Measurements from ENCODE around the gene VDAC2.

Gene VDAC2

DNA sequence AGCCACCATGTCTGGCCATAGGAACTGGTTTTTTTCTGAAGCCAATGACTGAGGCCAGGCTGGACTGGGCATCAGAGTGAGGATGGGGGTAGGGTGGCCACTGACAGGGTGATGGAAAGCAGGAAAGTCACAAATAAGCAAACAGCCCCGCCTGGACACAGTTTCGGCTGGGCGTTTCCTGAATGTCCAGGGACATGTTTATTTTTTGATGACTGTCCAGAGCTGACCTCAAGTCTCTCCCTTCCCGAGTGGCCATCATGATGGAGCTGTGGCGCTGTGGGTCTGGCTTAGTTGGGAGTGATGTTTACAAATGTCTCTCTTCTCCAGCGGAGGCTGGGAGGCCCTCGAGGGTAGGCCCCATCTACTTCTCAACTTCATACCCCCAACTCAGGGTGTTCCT lies 62.3 kb downstream of the VDAC2 start:
- Histone ChIP-seq H3K4me3 (ENCODE audit: low read depth, low read length) (no peak overlapping the region), H3K36me3 (no peaks in the 10 kb centered on the region), H3K9me3 (no peaks in the 10 kb centered on the region), H3K4me1 (no peaks in the 10 kb centered on the region), H3K27me3 (no peaks in the 10 kb centered on the region)
- TF ChIP-seq, protein P1, sequence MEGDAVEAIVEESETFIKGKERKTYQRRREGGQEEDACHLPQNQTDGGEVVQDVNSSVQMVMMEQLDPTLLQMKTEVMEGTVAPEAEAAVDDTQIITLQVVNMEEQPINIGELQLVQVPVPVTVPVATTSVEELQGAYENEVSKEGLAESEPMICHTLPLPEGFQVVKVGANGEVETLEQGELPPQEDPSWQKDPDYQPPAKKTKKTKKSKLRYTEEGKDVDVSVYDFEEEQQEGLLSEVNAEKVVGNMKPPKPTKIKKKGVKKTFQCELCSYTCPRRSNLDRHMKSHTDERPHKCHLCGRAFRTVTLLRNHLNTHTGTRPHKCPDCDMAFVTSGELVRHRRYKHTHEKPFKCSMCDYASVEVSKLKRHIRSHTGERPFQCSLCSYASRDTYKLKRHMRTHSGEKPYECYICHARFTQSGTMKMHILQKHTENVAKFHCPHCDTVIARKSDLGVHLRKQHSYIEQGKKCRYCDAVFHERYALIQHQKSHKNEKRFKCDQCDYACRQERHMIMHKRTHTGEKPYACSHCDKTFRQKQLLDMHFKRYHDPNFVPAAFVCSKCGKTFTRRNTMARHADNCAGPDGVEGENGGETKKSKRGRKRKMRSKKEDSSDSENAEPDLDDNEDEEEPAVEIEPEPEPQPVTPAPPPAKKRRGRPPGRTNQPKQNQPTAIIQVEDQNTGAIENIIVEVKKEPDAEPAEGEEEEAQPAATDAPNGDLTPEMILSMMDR (IDR thresholded peaks at IDR 0.05; ENCODE audit: low read depth, low read length) = no peak
- no peak for DNase-seq

DNA sequence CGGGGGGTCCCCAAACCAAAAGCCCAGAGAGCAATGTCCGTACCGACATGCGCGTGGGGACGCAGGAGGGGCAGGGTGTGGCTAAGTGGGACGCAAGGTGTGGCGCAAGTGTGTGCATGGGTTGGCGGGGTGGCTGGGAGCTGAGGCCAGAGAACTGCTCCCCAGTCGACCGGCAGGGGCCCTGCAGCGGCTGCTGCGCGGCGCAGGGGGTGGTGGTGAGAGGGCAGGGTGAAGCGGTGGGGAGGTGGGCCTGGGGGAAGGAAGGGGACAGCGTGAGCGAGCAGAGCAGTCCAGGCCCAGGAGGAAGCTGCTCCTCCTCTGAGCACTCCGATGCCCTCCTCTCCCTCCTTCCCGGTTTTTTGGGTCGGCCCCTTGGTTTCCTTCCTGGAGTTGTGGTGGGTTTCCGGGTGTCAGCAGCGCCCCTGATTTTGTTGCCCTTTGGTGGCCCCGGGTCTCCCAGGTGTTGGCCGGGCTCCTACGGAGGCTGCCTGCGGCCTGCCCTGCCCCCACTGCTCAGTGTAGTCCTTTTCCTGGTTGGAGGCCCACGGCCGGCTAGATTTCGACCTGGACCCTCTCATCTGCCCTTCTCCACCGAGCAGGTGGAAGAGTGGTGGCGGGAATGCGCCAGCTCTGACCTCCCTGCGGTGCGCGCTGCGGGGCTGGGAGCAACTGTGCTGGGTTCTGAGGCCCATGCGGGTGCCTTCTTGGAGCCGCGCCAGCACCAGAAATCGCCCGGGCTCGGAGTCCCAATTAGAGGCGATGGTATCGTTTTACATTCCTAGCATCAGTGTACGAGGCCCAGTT lies 65.7 kb downstream of the VDAC2 start:
- Histone ChIP-seq H3K9me3 (no peaks in the 10 kb centered on the region; the same call in 1 of the 2 replicates), H3K4me1 (no peaks in the 10 kb centered on the region), H3K4me3 (ENCODE audit: low read depth, low read length) (no peak overlapping the region), H3K27me3 (no peaks in the 10 kb centered on the region), H3K36me3 (no peaks in the 10 kb centered on the region)
- no peak for DNase-seq
- TF ChIP-seq, protein P1 (IDR thresholded peaks at IDR 0.05; ENCODE audit: low read depth, low read length) = no peak

DNA sequence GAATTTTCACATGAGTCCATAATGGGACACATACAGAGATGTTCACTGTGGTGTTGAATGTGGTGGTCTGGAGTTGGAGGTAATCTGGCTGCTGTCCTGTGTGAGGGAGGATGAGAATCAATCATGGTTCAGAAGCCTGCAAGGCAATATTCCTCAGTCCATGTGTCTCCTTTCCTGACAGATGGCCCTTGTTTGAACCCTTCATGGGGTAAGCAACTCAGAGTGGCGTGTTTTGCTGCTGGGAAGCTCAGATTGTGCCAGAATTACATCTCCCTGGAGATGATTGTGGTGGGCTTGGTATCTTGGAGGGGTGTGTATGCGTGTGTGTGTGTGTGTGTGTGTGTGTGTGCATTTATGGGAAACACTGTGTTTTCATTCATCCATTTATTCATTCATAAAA lies 69.6 kb downstream of the VDAC2 start:
- Histone ChIP-seq H3K4me3 (ENCODE audit: low read depth, low read length) (no peak overlapping the region), H3K27me3 (no peaks in the 10 kb centered on the region), H3K4me1 (no peaks in the 10 kb centered on the region), H3K36me3 (no peaks in the 10 kb centered on the region), H3K9me3 (no peaks in the 10 kb centered on the region; the same call in 1 of the 2 replicates)
- TF ChIP-seq, protein P1 (IDR thresholded peaks at IDR 0.05; ENCODE audit: low read depth, low read length) = no peak
- DNase-seq = no peak

Measured in BE2C (cell line).